ENCODE data around the gene RNF167.
"Not testable (repeated sequence)": the region's sequence is repeated elsewhere in the genome, so short reads cannot be mapped to it uniquely, and the experiment has no call there.

RNF167 gene

GRCh38 chr17:4920351-4921048 is 19.6 kb upstream of the RNF167 start:
- Mint-ChIP-seq H3K27me3 (ENCODE audit: low read depth) (no peaks in the 10 kb centered on the region), H3K9me3 (no peaks in the 10 kb centered on the region), H3K27ac (no peak overlapping the region), H3K4me3 (no peak overlapping the region), H3K36me3 (ENCODE audit: low read depth) (peaks cover 4% of the 10 kb centered on the region), H3K4me1 (ENCODE audit: low read depth) (no peaks in the 10 kb centered on the region)

GRCh38 chr17:4921320-4921719 is 18.7 kb upstream of the RNF167 start:
- H3K27ac Mint-ChIP-seq = no peak overlapping the region
- no peaks in the 10 kb centered on the region for H3K27me3 Mint-ChIP-seq (ENCODE audit: low read depth)
- H3K36me3 Mint-ChIP-seq (ENCODE audit: low read depth) = peaks cover 5% of the 10 kb centered on the region
- H3K9me3 Mint-ChIP-seq = no peaks in the 10 kb centered on the region
- H3K4me1 Mint-ChIP-seq (ENCODE audit: low read depth) = peaks cover under 1% of the 10 kb centered on the region
- H3K4me3 Mint-ChIP-seq = no peak overlapping the region

- not testable (repeated sequence) for H3K27me3 Mint-ChIP-seq (ENCODE audit: low read depth); H3K9me3 Mint-ChIP-seq; H3K4me3 Mint-ChIP-seq; H3K27ac Mint-ChIP-seq; H3K4me1 Mint-ChIP-seq (ENCODE audit: low read depth)
- peaks cover 33% of the 10 kb centered on the region for H3K36me3 Mint-ChIP-seq (ENCODE audit: low read depth)
Observed at GRCh38 chr17:4926577-4927335, 13.3 kb upstream of the RNF167 start.

- Mint-ChIP-seq H3K4me3 (no peak overlapping the region), H3K4me1 (ENCODE audit: low read depth) (peaks cover 15% of the 10 kb centered on the region), H3K27me3 (ENCODE audit: low read depth) (no peaks in the 10 kb centered on the region), H3K36me3 (ENCODE audit: low read depth) (peaks cover 41% of the 10 kb centered on the region), H3K9me3 (no peaks in the 10 kb centered on the region), H3K27ac (no peak overlapping the region)
Observed at GRCh38 chr17:4928881-4929280, 11.2 kb upstream of the RNF167 start.

GRCh38 chr17:4931963-4932362 is 8.1 kb upstream of the RNF167 start, which contains the start of gene GP1BA:
Gene GP1BA, plus strand, starts transcription at chr17:4932277. Its CDS starts 328 bp downstream, at chr17:4932605.
- H3K27ac Mint-ChIP-seq = peak within 1 kb of the TSS; percentile 41

GRCh38 chr17:4932756-4933155 is 7.3 kb upstream of the RNF167 start:
- Mint-ChIP-seq H3K4me1 (ENCODE audit: low read depth) (peaks cover 24% of the 10 kb centered on the region), H3K27me3 (ENCODE audit: low read depth) (no peaks in the 10 kb centered on the region), H3K27ac (no peak overlapping the region), H3K36me3 (ENCODE audit: low read depth) (peaks cover 47% of the 10 kb centered on the region), H3K4me3 (no peak overlapping the region), H3K9me3 (no peaks in the 10 kb centered on the region)

More at GRCh38 chr17:4931963-4932362, 8.1 kb upstream of the RNF167 start, which contains the start of gene GP1BA:
- Mint-ChIP-seq H3K4me3 (no peak within 1 kb of the TSS), H3K27me3 (ENCODE audit: low read depth) (no peaks in the 10 kb centered on the region), H3K36me3 (ENCODE audit: low read depth) (peaks cover 46% of the 10 kb centered on the region), H3K9me3 (no peaks in the 10 kb centered on the region), H3K4me1 (ENCODE audit: low read depth) (peaks cover 24% of the 10 kb centered on the region)

- no peaks in the 10 kb centered on the region for H3K27me3 Mint-ChIP-seq (ENCODE audit: low read depth)
- peaks cover 30% of the 10 kb centered on the region for H3K4me1 Mint-ChIP-seq (ENCODE audit: low read depth)
- no peak overlapping the region for H3K4me3 Mint-ChIP-seq
- no peaks in the 10 kb centered on the region for H3K9me3 Mint-ChIP-seq
- H3K27ac Mint-ChIP-seq = peak overlapping the region; percentile 60
- H3K36me3 Mint-ChIP-seq (ENCODE audit: low read depth) = peaks cover 49% of the 10 kb centered on the region
Observed at GRCh38 chr17:4933646-4934045, 6.4 kb upstream of the RNF167 start.

- H3K9me3 Mint-ChIP-seq = no peaks in the 10 kb centered on the region
- H3K36me3 Mint-ChIP-seq (ENCODE audit: low read depth) = peaks cover 45% of the 10 kb centered on the region
- H3K27me3 Mint-ChIP-seq (ENCODE audit: low read depth) = no peaks in the 10 kb centered on the region
- H3K4me3 Mint-ChIP-seq = no peak overlapping the region
- peak overlapping the region; percentile 60 for H3K27ac Mint-ChIP-seq
- H3K4me1 Mint-ChIP-seq (ENCODE audit: low read depth) = peaks cover 33% of the 10 kb centered on the region
Observed at GRCh38 chr17:4934173-4934979, 5.7 kb upstream of the RNF167 start.

- Mint-ChIP-seq H3K27ac (no peak overlapping the region), H3K9me3 (no peaks in the 10 kb centered on the region), H3K27me3 (ENCODE audit: low read depth) (no peaks in the 10 kb centered on the region), H3K4me1 (ENCODE audit: low read depth) (peaks cover 33% of the 10 kb centered on the region), H3K4me3 (no peak overlapping the region), H3K36me3 (ENCODE audit: low read depth) (peaks cover 42% of the 10 kb centered on the region)
Observed at GRCh38 chr17:4935650-4936049, 4.4 kb upstream of the RNF167 start.

- Mint-ChIP-seq H3K27ac (no peak overlapping the region), H3K36me3 (ENCODE audit: low read depth) (peaks cover 41% of the 10 kb centered on the region), H3K4me3 (no peak overlapping the region), H3K9me3 (no peaks in the 10 kb centered on the region), H3K4me1 (ENCODE audit: low read depth) (peaks cover 35% of the 10 kb centered on the region), H3K27me3 (ENCODE audit: low read depth) (no peaks in the 10 kb centered on the region)
Observed at GRCh38 chr17:4936436-4936835, 3.6 kb upstream of the RNF167 start.

GRCh38 chr17:4937553-4937952 is 2.5 kb upstream of the RNF167 start:
- no peak overlapping the region for H3K27ac Mint-ChIP-seq
- H3K4me1 Mint-ChIP-seq (ENCODE audit: low read depth) = peaks cover 40% of the 10 kb centered on the region
- no peaks in the 10 kb centered on the region for H3K27me3 Mint-ChIP-seq (ENCODE audit: low read depth)
- H3K4me3 Mint-ChIP-seq = no peak overlapping the region
- H3K36me3 Mint-ChIP-seq (ENCODE audit: low read depth) = peaks cover 47% of the 10 kb centered on the region
- H3K9me3 Mint-ChIP-seq = no peaks in the 10 kb centered on the region

GRCh38 chr17:4938069-4938491 is 2.0 kb upstream of the RNF167 start:
- Mint-ChIP-seq H3K27me3 (ENCODE audit: low read depth) (no peaks in the 10 kb centered on the region), H3K36me3 (ENCODE audit: low read depth) (peaks cover 51% of the 10 kb centered on the region), H3K4me3 (peak overlapping the region; percentile 90), H3K27ac (peak overlapping the region; percentile 60), H3K9me3 (no peaks in the 10 kb centered on the region), H3K4me1 (ENCODE audit: low read depth) (peaks cover 44% of the 10 kb centered on the region)

- Mint-ChIP-seq H3K4me1 (ENCODE audit: low read depth) (peaks cover 43% of the 10 kb centered on the region), H3K9me3 (no peaks in the 10 kb centered on the region), H3K27me3 (ENCODE audit: low read depth) (no peaks in the 10 kb centered on the region), H3K36me3 (ENCODE audit: low read depth) (peaks cover 53% of the 10 kb centered on the region), H3K27ac (peak overlapping the region; percentile 71), H3K4me3 (peak overlapping the region; percentile 90)
Observed at GRCh38 chr17:4938688-4939545, 1.2 kb upstream of the RNF167 start.

- Mint-ChIP-seq H3K4me3 (peak overlapping the region; percentile 90), H3K36me3 (ENCODE audit: low read depth) (peaks cover 57% of the 10 kb centered on the region), H3K4me1 (ENCODE audit: low read depth) (peaks cover 43% of the 10 kb centered on the region)
Observed at GRCh38 chr17:4939546-4939795, 597 bp upstream of the RNF167 start.

More at GRCh38 chr17:4939546-4939795, 597 bp upstream of the RNF167 start:
- no peaks in the 10 kb centered on the region for H3K27me3 Mint-ChIP-seq (ENCODE audit: low read depth)
- no peaks in the 10 kb centered on the region for H3K9me3 Mint-ChIP-seq
- H3K27ac Mint-ChIP-seq = peak overlapping the region; percentile 71
